Effector CD8-positive, alpha-beta T cell (primary cell): ENCODE data around the gene KCTD8.

ENCODE experiments used
- DNase-seq: peaks from one replicate; lab custom pipeline; 2025; lab: John Stamatoyannopoulos, UW
- total RNA-seq, 4 experiments: gene quantifications; one replicate each; lab custom pipeline; 2026; lab: John Stamatoyannopoulos, UW

The KCTD8 gene
- 0 to 0.09 (median 0) reads per million in 4 experiments for total RNA-seq

DNA sequence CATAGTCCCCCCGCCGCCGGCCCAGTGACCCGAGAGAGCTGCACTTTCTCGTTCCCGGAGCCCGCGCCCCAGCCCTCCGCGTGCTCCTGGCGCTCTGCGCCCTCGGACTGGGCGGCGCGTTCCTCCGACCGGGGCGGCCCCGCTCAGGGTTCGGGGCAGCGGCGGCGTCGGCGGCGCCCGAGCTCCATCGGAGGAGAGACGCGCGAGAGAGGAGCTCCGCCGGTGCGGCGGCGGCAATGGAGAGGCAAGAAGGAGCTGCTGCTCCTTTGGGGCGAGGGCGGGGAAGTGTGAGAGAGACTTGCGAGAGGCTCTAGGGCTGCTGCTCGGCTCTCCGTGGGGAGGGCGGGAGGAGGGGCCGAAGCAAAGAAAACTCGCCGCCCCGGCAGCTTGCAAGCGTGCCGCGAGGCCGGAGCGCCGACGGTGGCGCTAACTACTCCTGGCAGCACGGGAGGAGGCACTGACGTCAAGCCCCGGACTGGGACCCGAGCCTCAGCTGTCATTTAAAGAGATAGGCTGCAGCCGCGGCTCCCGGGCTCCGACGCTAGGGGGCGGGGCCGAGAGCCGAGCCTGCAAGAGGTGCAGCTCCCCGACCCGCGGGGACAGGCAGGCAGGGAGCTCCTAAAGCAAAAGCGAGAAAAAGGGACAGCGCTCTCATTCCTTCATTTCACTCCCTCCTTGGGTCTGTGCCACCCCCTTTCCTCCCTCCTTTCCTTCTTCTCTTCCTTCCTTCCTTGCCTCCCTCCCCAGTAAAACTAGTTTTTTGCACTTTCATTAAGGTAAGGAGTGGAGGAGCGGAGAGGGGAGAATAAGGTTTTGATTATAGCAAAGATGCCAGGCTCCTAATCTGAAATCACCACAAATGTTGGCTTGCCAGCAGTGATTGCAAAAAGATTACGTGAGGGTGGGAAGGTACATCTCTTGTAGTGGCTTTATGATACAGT is at the start of gene KCTD8:
Gene KCTD8, minus strand, starts transcription at position 289 of the 941 bp plus-strand sequence.
- DNase-seq = no peak

DNA sequence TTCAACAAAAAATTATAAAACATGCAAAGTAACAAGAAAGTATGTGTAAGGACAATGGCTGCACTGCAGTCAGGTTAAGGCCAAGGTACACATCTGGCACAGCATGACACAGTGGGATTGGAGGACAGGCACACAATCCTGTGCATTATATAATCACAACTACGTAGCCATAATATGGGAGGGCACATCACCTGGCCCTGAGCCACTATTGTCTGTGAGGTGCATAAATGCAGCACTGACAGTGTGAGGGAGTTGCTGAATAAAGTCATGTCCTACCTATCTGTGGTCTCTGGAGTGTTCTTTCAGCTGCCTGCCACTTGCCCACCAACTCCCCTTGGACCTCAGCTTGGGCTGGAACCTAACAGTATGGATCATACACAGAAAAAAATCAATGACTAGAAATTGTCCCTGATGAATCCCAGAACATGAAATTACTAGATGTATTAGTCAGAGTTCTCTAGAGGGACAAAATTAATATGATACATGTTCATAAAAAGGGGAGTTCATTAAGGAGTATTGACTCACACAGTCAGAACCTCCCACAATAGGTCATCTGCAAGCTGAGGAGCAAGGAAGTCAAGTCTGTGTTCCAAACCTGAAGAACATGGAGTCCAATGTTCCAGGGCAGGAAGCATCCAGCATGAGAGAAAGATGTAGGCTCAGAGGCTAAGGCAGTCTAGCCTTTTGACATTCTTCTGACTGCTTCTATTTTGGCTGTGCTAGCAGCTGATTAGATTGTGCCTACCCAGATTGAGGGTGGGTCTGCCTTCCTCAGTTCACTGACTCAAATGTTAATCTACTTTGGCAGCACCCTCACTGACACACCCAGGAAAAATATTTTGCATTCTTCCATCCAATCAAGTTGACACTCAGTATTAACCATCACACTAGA is 46.4 kb upstream of the KCTD8 start:
- DNase-seq = no peak

GRCh38 chr4:44493924-44494323 is 45.3 kb upstream of the KCTD8 start:
- no peak for DNase-seq

DNA sequence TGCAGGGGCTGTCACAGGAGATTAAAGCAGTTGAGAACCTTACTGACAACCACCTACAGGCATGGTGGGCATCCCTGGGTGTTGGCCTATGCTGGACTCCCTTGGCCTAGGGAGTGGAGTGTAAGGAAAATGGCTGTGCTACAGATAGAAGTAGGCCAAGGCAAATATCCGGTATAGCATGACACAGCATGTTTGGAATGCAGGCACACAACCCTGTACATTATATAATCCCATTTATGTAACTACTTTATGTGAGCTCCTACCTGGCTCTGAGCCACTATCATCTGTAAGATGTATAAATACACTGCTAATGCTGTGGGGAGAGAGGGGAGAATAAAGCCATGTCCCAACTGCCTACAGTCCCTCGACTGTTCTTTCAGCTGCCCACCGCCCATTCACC is 38.7 kb upstream of the KCTD8 start:
- DNase-seq = no peak

DNA sequence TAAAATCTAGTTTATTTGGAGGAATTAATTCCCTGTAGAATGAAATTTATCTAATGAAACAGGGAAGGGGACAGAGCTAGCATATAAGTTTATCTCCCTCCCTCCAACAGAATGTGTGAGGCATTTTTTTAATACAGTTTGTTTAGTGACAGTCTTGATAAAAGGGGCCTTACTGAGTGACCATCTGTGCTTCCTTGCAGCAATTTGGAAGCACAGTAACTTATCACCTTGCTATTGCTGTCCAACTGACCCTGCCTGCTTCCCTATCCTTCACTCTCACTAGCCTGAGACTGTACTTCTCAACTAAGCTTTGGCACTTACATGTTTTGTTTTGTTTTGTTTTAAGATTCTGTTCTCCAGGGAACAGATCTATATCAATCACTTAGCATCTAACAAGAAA is 31.1 kb upstream of the KCTD8 start:
- DNase-seq = no peak

DNA sequence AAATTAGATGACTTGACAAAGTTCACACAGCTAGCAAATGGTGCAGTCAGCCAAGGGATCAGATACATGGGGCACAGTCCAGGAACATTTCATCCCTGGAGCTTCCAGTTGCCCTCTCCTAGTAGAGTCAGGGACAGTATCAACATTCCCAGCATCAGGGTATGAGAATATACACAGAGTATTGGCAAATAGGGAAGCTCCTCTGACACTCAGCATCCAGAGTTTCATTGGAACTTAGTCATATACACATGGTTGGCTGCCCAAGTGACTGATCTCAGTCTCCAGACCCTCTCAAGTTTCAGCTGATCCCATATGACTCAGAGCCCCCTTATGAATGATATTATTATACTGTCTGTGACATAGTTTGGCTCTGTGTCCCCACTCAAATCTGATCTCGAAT is 13.7 kb upstream of the KCTD8 start:
- no peak for DNase-seq

- DNase-seq = no peak
These were observed 775 bp downstream of the KCTD8 start for GRCh38 chr4:44447563-44448504.

DNA sequence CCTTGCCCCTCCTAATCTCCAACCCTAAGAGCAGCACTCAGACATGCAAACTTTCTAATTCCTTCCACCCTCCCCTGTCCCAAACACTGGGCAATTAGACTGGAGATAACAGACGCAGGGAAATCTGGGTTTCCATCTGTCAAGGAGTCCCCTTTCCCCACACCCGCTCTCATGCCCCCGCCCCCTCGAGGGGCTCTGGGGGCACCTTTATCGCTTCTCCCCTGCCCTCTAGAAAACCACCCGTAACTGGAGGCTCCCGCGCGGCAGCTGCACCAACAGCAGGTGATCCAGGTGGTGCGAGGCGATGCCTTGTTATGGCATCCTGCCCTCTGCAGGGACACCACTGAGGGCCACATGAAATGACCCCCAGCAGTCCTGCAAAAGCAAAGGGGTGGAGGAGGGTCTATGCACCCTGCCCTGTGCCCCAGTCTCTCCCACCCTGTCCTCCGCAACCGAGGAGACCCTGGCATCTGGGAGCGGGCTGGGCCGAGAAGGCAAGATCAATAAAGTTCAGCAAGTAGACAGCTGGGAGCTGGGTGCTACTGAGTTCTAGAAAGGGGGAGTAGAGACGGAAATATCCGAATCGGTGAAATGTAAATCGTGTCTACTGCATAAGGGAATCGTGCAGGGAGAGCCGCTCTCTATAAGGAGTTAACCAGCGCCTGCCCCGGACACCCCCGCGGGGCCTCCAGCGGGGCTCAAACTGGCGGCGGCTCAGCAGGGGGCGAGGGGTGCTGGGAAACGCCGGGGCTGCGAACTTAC is 1.6 kb downstream of the KCTD8 start:
- no peak for DNase-seq

DNA sequence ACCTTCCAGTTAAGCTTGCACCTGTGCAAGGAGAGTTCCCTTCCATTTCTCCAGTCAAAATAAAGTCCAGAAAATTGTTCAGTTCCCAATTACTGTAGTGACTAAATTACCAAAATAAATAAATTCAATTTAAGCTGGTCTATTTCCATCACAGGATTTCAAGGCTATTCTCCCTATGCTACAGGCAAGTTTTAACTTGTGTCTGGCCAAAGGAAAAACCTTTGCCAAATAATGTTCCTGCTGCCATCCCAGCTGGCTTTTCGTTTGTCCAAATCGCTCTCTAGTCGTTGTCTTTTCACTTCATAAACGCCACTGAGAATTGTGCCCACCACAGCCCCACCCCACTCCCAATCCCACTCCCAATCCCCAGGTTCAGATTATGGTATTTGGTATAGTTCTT is 2.4 kb downstream of the KCTD8 start:
- DNase-seq = no peak

- DNase-seq = no peak
These were observed 9.9 kb downstream of the KCTD8 start for GRCh38 chr4:44438687-44439086.

DNA sequence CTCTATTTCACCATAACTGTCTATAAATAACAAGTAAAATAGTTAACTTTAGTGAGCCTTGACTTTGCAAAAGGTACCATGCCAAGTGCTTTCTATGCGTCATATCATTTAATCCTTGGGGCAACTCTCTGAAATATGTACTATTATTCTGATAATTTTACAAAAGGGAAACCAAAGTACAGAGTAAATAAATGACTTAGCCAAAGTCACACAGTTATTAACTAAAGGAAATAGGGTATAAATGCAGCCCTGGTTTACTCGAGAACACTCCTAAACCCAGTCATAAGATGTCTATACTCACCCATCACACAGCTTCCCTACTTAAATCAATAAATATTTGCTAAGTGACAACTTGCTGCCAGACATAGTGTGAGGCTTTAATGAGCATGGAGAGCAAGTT is 14.4 kb downstream of the KCTD8 start:
- no peak for DNase-seq

DNA sequence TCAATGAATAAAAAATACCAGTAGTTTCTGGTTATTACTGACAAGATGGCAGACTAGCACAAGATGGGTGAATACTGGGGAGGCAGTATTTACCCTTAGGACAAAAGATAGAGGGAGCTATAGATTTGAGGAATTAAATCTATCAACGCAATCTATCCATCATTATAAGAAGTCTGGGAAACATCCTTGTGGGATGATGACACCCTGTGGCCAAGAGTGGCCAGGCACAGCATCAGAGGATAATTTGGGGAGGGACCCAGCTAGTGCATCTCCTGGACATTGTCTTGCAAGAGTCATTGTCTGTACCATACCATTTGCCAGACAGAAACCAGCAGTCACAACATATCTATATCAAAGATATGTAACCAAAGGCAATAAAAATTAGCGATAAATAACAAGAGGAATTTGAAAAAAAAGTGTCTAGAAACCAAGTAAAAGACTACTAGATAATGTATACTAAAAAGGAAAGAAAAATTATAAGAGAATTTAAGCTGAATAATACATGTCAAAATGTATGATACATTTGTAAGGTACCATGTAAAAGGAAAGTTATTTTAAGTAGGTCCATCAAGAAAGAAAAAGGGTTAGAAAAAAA is 22.9 kb downstream of the KCTD8 start:
- DNase-seq = no peak

GRCh38 chr4:44422912-44423311 is 25.7 kb downstream of the KCTD8 start:
- DNase-seq = no peak

GRCh38 chr4:44421330-44422065 is 27.1 kb downstream of the KCTD8 start:
- DNase-seq = no peak

- DNase-seq = no peak
These were observed 33.4 kb downstream of the KCTD8 start for GRCh38 chr4:44415251-44415650.

DNA sequence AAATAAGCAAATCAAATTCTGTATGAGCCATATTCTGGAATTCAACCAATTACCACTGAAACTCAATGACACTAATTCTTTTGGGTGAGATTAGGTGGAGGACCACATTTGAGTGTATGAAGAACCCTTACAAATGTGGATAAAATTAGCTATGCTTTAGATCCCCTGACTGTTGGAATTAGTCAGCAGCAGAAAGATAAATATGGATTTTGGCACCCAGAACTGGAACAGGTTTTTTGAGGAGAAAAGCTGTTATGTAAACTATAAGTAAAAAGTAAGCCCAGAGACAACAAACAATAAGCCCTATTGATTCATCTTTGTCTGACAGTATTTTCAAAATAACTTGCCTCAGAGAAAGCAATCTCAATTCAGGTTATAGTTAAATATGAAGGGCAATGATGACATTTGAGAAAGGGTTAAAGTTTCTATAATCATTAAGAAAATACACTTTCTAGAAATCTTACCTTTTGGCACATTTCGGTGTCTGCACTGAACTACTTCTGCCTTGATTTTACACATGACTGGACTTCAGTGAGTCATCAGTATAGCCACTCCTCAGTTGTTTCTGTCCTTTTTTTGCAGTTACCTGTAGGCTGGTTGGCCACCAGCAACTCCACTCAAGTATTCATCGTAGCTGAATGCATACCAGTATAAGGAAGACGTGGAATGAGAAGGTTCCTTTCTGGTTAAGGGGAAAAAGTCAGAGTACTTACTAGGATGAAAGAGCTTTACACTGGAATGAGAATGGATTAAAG is 80.0 kb downstream of the KCTD8 start:
- no peak for DNase-seq

- no peak for DNase-seq
These were observed 94.4 kb downstream of the KCTD8 start for GRCh38 chr4:44354172-44354571.

GRCh38 chr4:44351069-44351468 is 97.5 kb downstream of the KCTD8 start:
- no peak for DNase-seq

DNA sequence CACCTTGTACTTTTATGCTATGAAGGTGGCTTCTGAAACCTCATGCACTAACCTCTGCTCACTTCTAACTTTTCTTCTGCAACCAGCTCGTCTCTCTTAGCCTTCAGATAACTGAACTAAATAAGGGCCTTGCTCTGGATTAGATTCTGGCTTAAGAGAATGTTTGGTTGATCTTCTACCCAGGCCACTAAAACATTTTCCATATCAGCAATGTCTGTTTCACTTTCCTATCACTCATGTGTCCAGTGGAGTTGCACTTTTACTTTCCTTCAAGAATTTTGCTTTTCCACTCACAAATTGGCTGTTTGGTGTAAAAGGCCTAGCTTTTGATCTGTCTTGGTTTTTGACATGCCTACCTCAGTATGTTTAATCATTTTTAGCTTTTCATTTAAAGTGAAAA is 105.8 kb downstream of the KCTD8 start:
- DNase-seq = no peak
